ENCODE results near the gene NSUN3. TPM values are rescaled to one million over a fixed set of nuclear protein-coding genes. Genes with fewer than 3 reads are reported as not detected.
A peak's percentile ranks its signal among the peaks of the same experiment; 100 is the strongest.
"Not testable (repeated sequence)": the region's sequence is repeated elsewhere in the genome, so short reads cannot be mapped to it uniquely, and the experiment has no call there.

The NSUN3 gene
- total and polyA plus RNA-seq, 2 of the 4 experiments (the other 2 are of a cell fraction), result 4.9 to 6.8 TPM

DNA sequence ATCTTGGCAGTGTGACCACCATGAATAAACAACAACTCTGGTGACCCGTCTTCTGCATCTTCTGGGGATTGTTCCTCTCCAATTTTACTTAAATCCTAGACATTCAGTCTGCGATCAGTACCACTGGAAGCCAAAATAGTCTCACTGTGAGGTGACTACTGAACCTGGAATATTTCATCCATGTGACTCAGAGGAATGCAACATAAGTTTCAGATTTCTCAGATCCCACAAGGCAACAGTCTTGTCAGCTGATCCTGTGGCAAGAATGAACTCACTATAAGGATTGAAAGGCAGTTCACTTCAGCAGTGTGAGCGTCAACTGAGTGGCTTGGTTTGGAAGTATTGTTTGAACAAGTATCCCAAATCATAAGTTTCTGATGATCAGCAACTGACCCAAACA lies 13.2 kb downstream of the NSUN3 start:
- no peaks in the 10 kb centered on the region for H3K9me3 ChIP-seq (ENCODE audit: control insufficient read depth, insufficient read depth, low read length)
- peaks cover 11 to 19% of the 10 kb centered on the region in 2 experiments; a peak in 3 of 4 replicates for H3K79me1 ChIP-seq (ENCODE audit: low read depth in 1 of 2, low read length in 2 of 2)
- no peak overlapping the region for H4K91ac ChIP-seq (ENCODE audit: insufficient read depth, low read depth, low read length)
- no peak overlapping the region for H4K8ac ChIP-seq (ENCODE audit: low read depth in 2 of 2, low read length in 2 of 2)
- H3K9me1 ChIP-seq (ENCODE audit: insufficient read depth, low read length), result no peaks in the 10 kb centered on the region
- no peaks in the 10 kb centered on the region for H4K20me1 ChIP-seq (ENCODE audit: insufficient read depth, low read length)
- no peak overlapping the region for H3K4me3 ChIP-seq (ENCODE audit: insufficient read depth, low read depth, low read length)
- ATAC-seq (ENCODE audit: low read depth), result peak; percentile 69
- no peak overlapping the region for H2BK20ac ChIP-seq (ENCODE audit: low read depth, low read length)
- no peak overlapping the region for H3K23ac ChIP-seq (ENCODE audit: low read depth, low read length)
- H3K4me1 ChIP-seq (ENCODE audit: control insufficient read depth, insufficient read depth, low read length), result no peaks in the 10 kb centered on the region
- H3K4me2 ChIP-seq (ENCODE audit: low read depth, low read length), result no peak overlapping the region
- H3K56ac ChIP-seq (ENCODE audit: extremely low read depth, insufficient read depth, low read length), result no peak overlapping the region
- no peak overlapping the region for H3K27ac ChIP-seq (ENCODE audit: insufficient read depth, low read length)
- in situ Hi-C loops (cut with MboI; ENCODE audit: low sequenced_read_pairs), result no loop called here
- H3K14ac ChIP-seq (replicated peaks; ENCODE audit: low read depth, low read length), result no peak overlapping the region; the same call in 1 of the 2 replicates
- CTCF ChIA-PET, result no interaction called here
- WGBS, 2 experiments (ENCODE audit: extremely low coverage in 2 of 2, insufficient read length in 1 of 2), result 40% methylated on average over 1 of the region's 3 CpGs; no CpG with 5 or more reads in 1 of the 2 experiments
- TF ChIP-seq, protein P1, sequence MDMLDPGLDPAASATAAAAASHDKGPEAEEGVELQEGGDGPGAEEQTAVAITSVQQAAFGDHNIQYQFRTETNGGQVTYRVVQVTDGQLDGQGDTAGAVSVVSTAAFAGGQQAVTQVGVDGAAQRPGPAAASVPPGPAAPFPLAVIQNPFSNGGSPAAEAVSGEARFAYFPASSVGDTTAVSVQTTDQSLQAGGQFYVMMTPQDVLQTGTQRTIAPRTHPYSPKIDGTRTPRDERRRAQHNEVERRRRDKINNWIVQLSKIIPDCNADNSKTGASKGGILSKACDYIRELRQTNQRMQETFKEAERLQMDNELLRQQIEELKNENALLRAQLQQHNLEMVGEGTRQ (IDR thresholded peaks at IDR 0.05; ENCODE audit: low read depth, low read length), result peak; percentile 54; the same call in 1 of the 2 replicates
- no peak for TF ChIP-seq RFX5 (IDR thresholded peaks at IDR 0.05; ENCODE audit: low read depth, low read length)
- no peak overlapping the region for H3K18ac ChIP-seq (ENCODE audit: low read depth, low read length)
- no peak overlapping the region for H2BK5ac ChIP-seq (ENCODE audit: low read depth, low read length, poor library complexity, severe bottlenecking)
- H3K4ac ChIP-seq (ENCODE audit: low read depth, low read length), result no peak overlapping the region
- dilution Hi-C loops (cut with HindIII; ENCODE audit: low sequenced_read_pairs, unreplicated experiment), result no loop called here
- H4K5ac ChIP-seq (ENCODE audit: low read depth, low read length), result no peak overlapping the region
- H2AK9ac ChIP-seq (replicated peaks; ENCODE audit: low read depth, low read length, poor library complexity), result no peak overlapping the region
- peaks cover 8% of the 10 kb centered on the region for H3K36me3 ChIP-seq (ENCODE audit: control insufficient read depth, insufficient read depth, low read length)
- H3K27me3 ChIP-seq (ENCODE audit: control insufficient read depth, insufficient read depth, low read length), result no peaks in the 10 kb centered on the region
- POLR2A ChIA-PET (ENCODE audit: unreplicated experiment), result no interaction called here
- H2BK15ac ChIP-seq (ENCODE audit: low read depth, low read length), result no peak overlapping the region
- H2AK5ac ChIP-seq (ENCODE audit: low read depth, low read length), result no peak overlapping the region
- intact Hi-C loops (cut with micrococcal nuclease), result no loop called here
- H2BK120ac ChIP-seq (ENCODE audit: low read depth, low read length), result no peak overlapping the region
- no peak overlapping the region for H2AFZ ChIP-seq (replicated peaks; ENCODE audit: low read length, poor library complexity)
- H3K9ac ChIP-seq (ENCODE audit: low read depth, low read length), result no peak overlapping the region
- peak; percentile 68 for DNase-seq
- no TSS peak for BruUV-seq (replicated peaks)

DNA sequence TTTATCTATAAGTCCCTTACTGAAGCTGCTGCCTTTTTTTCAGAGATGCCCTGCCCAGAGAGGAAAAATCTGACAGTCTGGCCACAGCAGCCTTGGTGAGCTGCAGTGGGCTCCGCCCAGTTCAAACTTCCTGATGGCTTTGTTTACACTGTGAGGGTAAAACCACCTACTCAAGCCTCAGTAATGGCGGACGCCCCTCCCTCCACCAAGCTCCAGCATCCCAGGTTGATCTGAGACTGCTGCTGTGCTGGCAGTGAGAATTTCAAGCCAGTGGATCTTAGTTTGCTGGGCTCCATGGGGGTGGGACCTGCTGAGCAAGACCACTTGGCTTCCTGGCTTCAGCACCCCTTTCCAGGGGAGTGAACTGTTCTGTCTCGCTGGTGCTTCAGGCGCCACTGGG lies 17.7 kb downstream of the NSUN3 start:
- H3K23ac ChIP-seq (ENCODE audit: low read depth, low read length); dilution Hi-C loops (cut with HindIII; ENCODE audit: low sequenced_read_pairs, unreplicated experiment); H2AFZ ChIP-seq (replicated peaks; ENCODE audit: low read length, poor library complexity); POLR2A ChIA-PET (ENCODE audit: unreplicated experiment); H2AK5ac ChIP-seq (ENCODE audit: low read depth, low read length); H2BK15ac ChIP-seq (ENCODE audit: low read depth, low read length); intact Hi-C loops (cut with micrococcal nuclease); H3K9me1 ChIP-seq (ENCODE audit: insufficient read depth, low read length); H2BK120ac ChIP-seq (ENCODE audit: low read depth, low read length); H3K4me1 ChIP-seq (ENCODE audit: control insufficient read depth, insufficient read depth, low read length); H4K8ac ChIP-seq (ENCODE audit: low read depth in 2 of 2, low read length in 2 of 2); H3K14ac ChIP-seq (replicated peaks; ENCODE audit: low read depth, low read length); DNase-seq; BruUV-seq (replicated peaks); H4K5ac ChIP-seq (ENCODE audit: low read depth, low read length); H3K9ac ChIP-seq (ENCODE audit: low read depth, low read length); H3K4me3 ChIP-seq (ENCODE audit: insufficient read depth, low read depth, low read length); H3K4me2 ChIP-seq (ENCODE audit: low read depth, low read length); H3K18ac ChIP-seq (ENCODE audit: low read depth, low read length); H3K27ac ChIP-seq (ENCODE audit: insufficient read depth, low read length); H3K9me3 ChIP-seq (ENCODE audit: control insufficient read depth, insufficient read depth, low read length); in situ Hi-C loops (cut with MboI; ENCODE audit: low sequenced_read_pairs); H2BK20ac ChIP-seq (ENCODE audit: low read depth, low read length); H4K20me1 ChIP-seq (ENCODE audit: insufficient read depth, low read length); H3K4ac ChIP-seq (ENCODE audit: low read depth, low read length); H3K36me3 ChIP-seq (ENCODE audit: control insufficient read depth, insufficient read depth, low read length); H3K27me3 ChIP-seq (ENCODE audit: control insufficient read depth, insufficient read depth, low read length); ATAC-seq (ENCODE audit: low read depth); H3K56ac ChIP-seq (ENCODE audit: extremely low read depth, insufficient read depth, low read length); H2BK5ac ChIP-seq (ENCODE audit: low read depth, low read length, poor library complexity, severe bottlenecking); H2AK9ac ChIP-seq (replicated peaks; ENCODE audit: low read depth, low read length, poor library complexity); H4K91ac ChIP-seq (ENCODE audit: insufficient read depth, low read depth, low read length): not testable (repeated sequence)
- no CpG with 5 or more reads among the region's 5 CpGs for WGBS, 2 experiments (ENCODE audit: extremely low coverage in 2 of 2, insufficient read length in 1 of 2)
- CTCF ChIA-PET, result interaction anchor here (2.4 kb wide), 1 partner anchor 11 kb away, joined by 9 read pairs; no protein-coding TSS in a partner anchor
- peaks cover 6 to 11% of the 10 kb centered on the region in 2 experiments; a peak in 3 of 4 replicates for H3K79me1 ChIP-seq (ENCODE audit: low read depth in 1 of 2, low read length in 2 of 2)
